Effector memory CD8-positive, alpha-beta T cell (primary cell): Measurements from ENCODE around the gene FAM185A.
"Not testable (repeated sequence)": the region's sequence is repeated elsewhere in the genome, so short reads cannot be mapped to it uniquely, and the experiment has no call there.

Source experiments
- ATAC-seq: fragments of 150-1000 bp; cut with Tn5 transposase; replicated peaks from 2 replicates; pipeline ENCODE4 v1.10.0; 2021; ENCODE audit warnings: mild to moderate bottlenecking, moderate library complexity
- DNase-seq, 3 experiments: peaks; one replicate each; pipeline ENCODE4 v3.0.0; 2021
- H3K27ac Mint-ChIP-seq, 2 donors: one replicate each; pipeline ENCODE4 v1.8.0; 2022; ENCODE audit warnings: mild to moderate bottlenecking in 2 of 2, mixed read lengths in 2 of 2, moderate library complexity in 2 of 2
- H3K27me3 Mint-ChIP-seq, 2 donors: one replicate each; pipeline ENCODE4 v1.8.0; 2022; ENCODE audit warnings: mixed read lengths in 2 of 2
- H3K36me3 Mint-ChIP-seq: one replicate; pipeline ENCODE4 v1.8.0; 2022; ENCODE audit warnings: mild to moderate bottlenecking, moderate library complexity, mixed read lengths; ENCODE audit not compliant: insufficient read depth
- H3K4me1 Mint-ChIP-seq, 2 donors: one replicate each; pipeline ENCODE4 v1.8.0; 2022; ENCODE audit warnings: low read depth in 2 of 2, mixed read lengths in 2 of 2
- H3K4me3 Mint-ChIP-seq, 2 donors: one replicate each; pipeline ENCODE4 v1.8.0; 2022; ENCODE audit warnings: mild to moderate bottlenecking in 2 of 2, mixed read lengths in 2 of 2, moderate library complexity in 2 of 2
- H3K9me3 Mint-ChIP-seq, 2 donors: one replicate each; pipeline ENCODE4 v1.8.0; 2022; ENCODE audit warnings: mixed read lengths in 2 of 2

The FAM185A gene

DNA sequence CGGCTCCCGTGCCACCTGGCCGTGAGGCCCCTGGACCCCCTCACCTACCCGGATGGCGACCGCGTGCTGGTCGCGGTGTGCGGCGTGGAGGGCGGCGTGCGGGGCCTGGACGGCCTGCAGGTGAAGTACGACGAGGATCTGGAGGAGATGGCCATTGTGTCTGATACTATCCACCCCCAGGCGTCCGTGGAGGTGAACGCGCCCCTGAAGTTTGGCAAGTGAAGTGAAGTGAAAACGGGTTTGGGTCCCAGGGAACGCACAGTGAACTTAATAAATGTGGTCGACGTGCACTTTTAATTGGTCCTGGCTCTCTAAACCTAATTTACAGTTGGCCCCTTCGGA lies 617 bp downstream of the FAM185A start:
- not testable (repeated sequence) for H3K9me3 Mint-ChIP-seq, H3K36me3 Mint-ChIP-seq, H3K4me1 Mint-ChIP-seq, DNase-seq, ATAC-seq, H3K27ac Mint-ChIP-seq, H3K27me3 Mint-ChIP-seq
- H3K4me3 Mint-ChIP-seq = peak overlapping the region; percentile 63 to 68

DNA sequence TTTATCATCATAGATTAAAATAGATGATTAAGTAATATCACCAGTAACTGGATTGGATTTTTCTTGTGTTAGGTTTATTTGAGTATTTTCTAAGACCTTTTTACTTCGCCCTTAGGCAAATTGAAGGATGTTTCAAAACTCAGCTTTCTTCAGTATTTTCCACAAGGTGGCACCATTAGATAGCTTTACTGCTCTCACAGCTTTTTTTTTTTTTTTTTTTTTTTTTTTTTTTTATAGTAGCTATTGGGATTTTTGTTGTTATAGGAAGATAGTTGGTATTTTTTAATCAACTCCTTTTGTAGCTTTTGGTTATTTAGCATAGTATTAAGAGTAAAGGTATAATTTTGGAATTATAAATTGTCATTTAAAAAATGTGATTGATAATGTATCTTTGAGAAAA lies 9.4 kb downstream of the FAM185A start:
- H3K4me1 Mint-ChIP-seq, H3K36me3 Mint-ChIP-seq, DNase-seq, H3K9me3 Mint-ChIP-seq, ATAC-seq, H3K4me3 Mint-ChIP-seq, H3K27me3 Mint-ChIP-seq, H3K27ac Mint-ChIP-seq: not testable (repeated sequence)

DNA sequence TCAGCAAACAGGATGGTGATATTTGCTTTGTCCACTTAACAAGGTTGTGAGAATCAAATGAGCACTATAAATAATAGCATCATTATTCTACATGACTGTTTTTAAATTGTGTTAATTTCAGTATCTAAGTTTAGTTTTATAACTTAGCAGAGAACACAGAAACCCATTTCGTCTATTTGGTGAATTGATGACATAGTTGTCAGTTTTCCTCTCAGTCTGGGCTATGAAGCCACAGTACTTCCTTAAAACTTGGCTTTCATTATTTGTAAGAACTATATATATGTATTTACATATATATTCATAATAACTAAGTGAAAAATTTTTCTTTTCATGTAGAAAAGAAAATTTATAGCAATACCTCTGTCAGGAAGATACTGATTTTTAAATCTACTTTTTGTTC lies 11.1 kb downstream of the FAM185A start:
- H3K27me3 Mint-ChIP-seq, ATAC-seq, H3K9me3 Mint-ChIP-seq, DNase-seq, H3K4me3 Mint-ChIP-seq, H3K4me1 Mint-ChIP-seq, H3K27ac Mint-ChIP-seq, H3K36me3 Mint-ChIP-seq: not testable (repeated sequence)

DNA sequence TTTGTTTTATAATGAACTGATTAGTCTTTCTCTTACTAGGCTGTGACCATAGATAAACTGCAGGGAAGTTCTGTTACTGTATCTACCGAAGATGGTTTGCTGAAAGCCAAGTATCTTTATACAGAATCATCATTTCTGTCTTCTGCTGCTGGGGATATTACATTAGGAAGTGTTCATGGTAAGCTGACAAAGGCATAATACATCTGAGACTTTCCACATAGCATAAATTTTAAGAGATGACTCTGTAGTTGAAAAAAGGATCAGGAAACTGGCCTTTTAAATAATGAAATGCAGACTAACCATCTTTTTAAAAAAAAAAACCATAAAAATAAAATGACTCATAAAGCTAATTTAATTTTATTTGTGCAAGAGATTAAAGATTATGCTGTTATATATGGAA lies 12.4 kb downstream of the FAM185A start:
- DNase-seq, H3K9me3 Mint-ChIP-seq, H3K27ac Mint-ChIP-seq, H3K27me3 Mint-ChIP-seq, H3K36me3 Mint-ChIP-seq, ATAC-seq, H3K4me3 Mint-ChIP-seq, H3K4me1 Mint-ChIP-seq: not testable (repeated sequence)

DNA sequence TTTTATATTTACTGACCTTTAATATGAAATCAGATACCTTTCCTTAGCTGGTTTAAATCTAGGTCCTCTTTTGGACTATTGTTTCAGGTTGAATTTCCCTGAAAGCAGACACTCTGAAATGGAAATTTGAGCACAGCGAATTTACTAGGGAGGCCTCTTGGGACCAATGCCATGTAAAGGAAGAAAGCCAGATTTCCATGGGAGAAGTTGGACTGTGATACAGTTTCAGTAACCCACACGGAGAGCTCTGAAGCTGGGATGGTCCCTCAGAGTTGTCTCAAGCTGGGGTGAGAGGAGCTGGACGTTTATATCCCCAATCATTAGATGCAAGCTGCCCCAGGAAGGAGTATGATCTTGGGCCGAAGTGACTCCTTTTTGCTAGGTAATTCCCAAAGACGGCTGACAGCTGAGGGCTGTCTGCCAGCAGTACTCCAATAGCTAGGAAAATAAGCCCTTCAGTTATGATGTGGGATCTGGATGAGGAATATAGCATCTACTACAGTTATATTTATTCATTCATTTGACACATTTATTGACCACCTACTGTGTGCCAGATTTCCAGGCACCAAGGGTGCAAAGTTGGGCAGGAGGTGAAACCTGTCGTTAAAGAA lies 14.6 kb downstream of the FAM185A start:
- H3K9me3 Mint-ChIP-seq, H3K4me1 Mint-ChIP-seq, ATAC-seq, DNase-seq, H3K4me3 Mint-ChIP-seq, H3K27me3 Mint-ChIP-seq, H3K36me3 Mint-ChIP-seq, H3K27ac Mint-ChIP-seq: not testable (repeated sequence)

DNA sequence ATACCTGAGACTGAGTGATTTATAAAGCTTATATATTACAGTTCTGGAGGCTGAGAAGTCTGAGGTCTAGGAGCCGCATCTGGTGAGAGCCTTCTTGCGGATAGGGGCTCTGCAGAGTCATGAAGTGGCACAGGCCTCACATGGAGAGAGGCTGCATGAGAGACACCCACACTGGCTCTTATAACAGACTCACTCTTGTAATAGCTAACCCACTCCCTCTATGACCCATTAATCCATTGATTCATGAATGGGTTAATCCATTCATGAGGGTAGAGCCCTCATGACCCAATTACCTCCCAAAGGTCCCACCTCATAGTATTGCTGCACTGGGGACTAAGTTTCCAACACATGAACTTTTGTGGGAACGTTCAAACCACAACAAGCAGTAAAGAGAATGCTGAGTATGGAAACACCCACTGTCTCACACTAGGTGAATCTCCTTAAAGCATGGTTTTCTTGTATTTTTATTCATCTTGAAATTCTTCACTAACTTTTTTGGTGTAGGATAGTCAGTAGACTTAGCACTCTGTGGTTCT lies 20.9 kb downstream of the FAM185A start:
- not testable (repeated sequence) for H3K27ac Mint-ChIP-seq, H3K4me3 Mint-ChIP-seq, H3K9me3 Mint-ChIP-seq, ATAC-seq, H3K4me1 Mint-ChIP-seq, H3K27me3 Mint-ChIP-seq, H3K36me3 Mint-ChIP-seq, DNase-seq

DNA sequence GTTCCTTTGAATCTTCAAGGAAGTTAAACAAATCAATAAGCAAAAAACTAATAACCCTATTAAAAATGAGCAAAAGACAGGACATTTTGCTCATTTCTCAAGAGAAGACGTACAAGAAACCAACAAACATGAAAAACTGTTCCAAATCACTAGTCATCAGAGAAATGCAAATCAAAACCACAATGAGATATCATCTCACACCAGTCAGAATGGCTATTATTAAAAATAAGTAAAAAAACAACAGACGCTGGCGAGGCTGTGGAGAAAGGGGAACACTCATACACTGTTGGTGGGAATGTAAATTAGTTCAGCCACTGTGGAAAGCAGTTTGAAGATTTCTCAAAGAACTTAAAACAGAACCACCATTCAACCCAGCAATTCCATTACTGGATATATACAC lies 21.7 kb downstream of the FAM185A start:
- ATAC-seq, DNase-seq, H3K4me1 Mint-ChIP-seq, H3K27me3 Mint-ChIP-seq, H3K9me3 Mint-ChIP-seq, H3K36me3 Mint-ChIP-seq, H3K27ac Mint-ChIP-seq, H3K4me3 Mint-ChIP-seq: not testable (repeated sequence)

DNA sequence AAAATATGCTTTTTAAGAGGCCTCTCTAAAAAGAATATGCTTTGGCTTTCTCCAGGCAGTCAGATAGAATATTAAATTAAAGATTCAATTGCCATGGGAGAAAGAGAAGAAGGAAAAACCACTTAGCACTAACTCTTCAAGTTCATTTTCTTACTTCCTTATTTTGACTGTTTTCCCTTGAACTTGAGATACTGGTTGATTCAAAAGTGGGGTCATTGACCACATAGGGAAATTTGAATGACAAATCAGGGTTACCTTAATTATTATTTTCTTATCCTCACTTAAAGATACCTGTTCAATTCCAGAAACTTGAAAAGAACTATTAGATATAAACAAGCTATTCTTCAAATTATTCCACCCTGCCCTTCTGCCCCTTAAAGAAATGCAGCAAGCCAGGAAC lies 27.4 kb downstream of the FAM185A start:
- H3K36me3 Mint-ChIP-seq, H3K27ac Mint-ChIP-seq, DNase-seq, H3K9me3 Mint-ChIP-seq, H3K27me3 Mint-ChIP-seq, H3K4me1 Mint-ChIP-seq, H3K4me3 Mint-ChIP-seq, ATAC-seq: not testable (repeated sequence)

DNA sequence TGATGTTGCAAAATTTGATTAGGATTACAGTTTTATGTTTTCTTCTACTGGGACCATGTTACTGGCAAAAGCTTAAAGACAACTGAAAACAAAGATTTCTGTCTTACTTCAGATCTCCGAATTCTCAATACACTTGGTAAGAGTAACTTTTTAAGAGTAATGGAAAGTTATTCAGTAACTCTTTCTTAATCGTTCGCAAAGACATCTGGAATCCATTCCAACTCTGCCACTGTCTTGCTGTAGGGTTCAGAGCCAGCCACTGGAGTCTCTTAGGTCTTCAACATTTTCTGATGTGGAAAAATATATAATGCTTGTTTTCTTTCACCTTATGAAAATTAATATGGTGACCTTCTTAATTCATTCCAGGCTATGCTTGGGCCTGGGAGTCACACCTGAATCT lies 29.9 kb downstream of the FAM185A start:
- DNase-seq, H3K36me3 Mint-ChIP-seq, ATAC-seq, H3K4me1 Mint-ChIP-seq, H3K4me3 Mint-ChIP-seq, H3K27ac Mint-ChIP-seq, H3K9me3 Mint-ChIP-seq, H3K27me3 Mint-ChIP-seq: not testable (repeated sequence)

DNA sequence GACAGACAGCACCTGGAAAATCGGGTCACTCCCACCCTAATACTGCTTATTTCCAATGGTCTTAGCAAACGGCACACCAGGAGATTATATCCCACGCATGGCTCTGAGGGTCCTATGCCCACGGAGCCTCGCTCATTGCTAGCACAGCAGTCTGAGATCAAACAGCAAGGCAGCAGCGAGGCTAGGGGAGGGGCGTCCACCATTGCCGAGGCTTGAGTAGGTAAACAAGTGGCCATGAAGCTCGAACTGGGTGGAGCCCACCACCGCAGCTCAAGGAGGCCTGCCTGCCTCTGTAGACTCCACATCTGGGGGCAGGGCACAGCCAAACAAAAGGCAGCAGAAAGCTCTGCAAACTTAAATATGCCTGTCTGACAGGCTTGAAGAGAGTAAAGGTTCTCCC lies 32.1 kb downstream of the FAM185A start:
- not testable (repeated sequence) for H3K4me3 Mint-ChIP-seq, H3K36me3 Mint-ChIP-seq, H3K4me1 Mint-ChIP-seq, DNase-seq, H3K27me3 Mint-ChIP-seq, H3K9me3 Mint-ChIP-seq, H3K27ac Mint-ChIP-seq, ATAC-seq

DNA sequence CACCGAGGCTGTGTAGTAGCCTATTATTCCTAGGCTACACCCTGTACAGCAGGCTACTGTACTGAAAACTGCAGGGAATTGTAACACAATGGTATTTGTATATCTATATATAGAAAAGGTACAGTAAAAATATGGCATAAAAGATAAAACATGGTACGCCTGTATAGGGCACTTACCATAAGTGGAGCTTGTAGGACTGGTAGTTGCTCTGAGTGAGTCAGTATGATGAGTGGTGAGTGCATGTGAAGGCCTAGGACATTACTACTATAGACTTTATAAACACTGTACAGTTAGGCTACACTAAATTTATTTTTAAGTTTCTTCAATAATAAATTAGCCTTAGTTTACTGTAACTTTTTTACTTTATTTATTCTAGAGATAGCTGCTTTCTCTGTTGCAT lies 40.0 kb downstream of the FAM185A start:
- not testable (repeated sequence) for H3K36me3 Mint-ChIP-seq, H3K4me1 Mint-ChIP-seq, ATAC-seq

DNA sequence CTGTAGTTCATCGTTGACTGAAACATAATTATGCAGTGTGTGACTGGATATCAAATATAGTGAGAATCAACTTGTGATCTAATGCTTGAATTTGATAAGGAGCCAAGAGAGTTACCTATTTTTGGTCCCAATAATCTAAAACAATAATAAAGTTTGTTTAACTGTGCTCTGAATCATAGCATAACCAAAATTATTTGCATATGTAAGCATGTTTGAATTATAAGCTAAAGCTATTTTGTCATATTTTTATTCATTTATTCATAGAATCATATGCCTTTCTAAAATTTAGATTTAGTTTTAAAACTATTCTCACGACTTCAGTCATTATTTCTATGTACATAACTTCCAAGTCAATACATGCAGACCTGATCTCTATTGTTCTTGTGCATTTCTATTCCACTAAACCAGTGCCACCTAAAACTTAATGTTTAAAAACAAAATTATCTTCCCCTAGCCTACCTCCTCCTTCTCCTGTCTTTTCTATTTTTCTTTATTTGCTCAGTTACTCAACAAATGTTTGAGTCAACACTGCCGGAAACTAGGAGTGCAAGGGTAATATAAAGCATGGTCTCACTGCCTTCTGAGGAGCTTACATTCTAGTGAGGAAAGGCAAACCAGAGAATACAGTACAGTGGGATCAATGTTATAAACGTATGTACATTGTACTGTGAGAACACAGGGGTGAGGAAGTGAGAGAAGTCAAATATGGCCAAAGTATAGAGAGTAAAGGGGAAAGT lies 41.7 kb downstream of the FAM185A start:
- H3K4me3 Mint-ChIP-seq, H3K27me3 Mint-ChIP-seq, H3K9me3 Mint-ChIP-seq, H3K4me1 Mint-ChIP-seq, H3K36me3 Mint-ChIP-seq, DNase-seq, H3K27ac Mint-ChIP-seq, ATAC-seq: not testable (repeated sequence)

More for the DNA sequence above, 40.0 kb downstream of the FAM185A start:
- DNase-seq, H3K9me3 Mint-ChIP-seq, H3K4me3 Mint-ChIP-seq, H3K27ac Mint-ChIP-seq, H3K27me3 Mint-ChIP-seq: not testable (repeated sequence)

DNA sequence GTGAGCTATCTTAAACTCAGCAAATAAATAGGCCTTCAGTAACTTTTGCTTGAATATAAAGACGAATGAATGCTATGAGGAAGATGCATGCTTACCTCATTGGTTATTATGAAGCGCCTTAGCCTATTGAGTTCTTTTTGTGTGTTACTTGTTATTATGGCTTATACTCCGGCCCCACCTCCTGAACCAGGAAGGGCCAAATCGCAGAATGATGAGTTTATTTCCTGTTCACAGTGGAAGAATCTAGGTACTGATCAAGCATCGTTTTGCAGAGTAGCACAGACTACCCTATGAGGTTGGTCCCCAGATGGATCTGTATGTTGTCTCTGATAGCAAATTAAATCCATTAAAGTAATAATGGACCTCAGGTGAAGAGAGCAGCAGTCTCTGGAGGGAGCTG lies 42.6 kb downstream of the FAM185A start:
- not testable (repeated sequence) for H3K27ac Mint-ChIP-seq, H3K4me1 Mint-ChIP-seq, ATAC-seq, H3K36me3 Mint-ChIP-seq, DNase-seq, H3K27me3 Mint-ChIP-seq, H3K9me3 Mint-ChIP-seq, H3K4me3 Mint-ChIP-seq

DNA sequence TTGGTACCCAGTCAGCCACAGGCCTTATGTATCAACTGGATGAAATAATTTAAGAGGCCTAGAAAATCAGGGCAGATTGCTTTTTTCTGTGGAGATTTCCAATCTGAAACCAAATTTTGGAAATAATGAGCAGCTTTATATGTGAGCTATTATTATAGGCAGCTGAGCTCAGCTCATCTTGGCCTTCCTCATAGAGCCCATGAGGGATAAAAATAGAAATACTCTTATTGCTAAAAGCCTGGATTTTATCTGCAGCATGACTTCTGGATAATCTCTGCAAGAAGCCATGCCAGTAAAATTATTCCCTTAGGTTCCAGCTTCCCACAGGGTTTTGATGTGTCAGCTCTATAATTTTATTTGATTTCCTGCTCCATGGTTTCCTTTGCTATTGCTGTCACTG lies 43.0 kb downstream of the FAM185A start:
- H3K27ac Mint-ChIP-seq, H3K36me3 Mint-ChIP-seq, H3K4me3 Mint-ChIP-seq, ATAC-seq, DNase-seq, H3K27me3 Mint-ChIP-seq, H3K9me3 Mint-ChIP-seq, H3K4me1 Mint-ChIP-seq: not testable (repeated sequence)
